Ovary (tissue), 9 donors: ENCODE results near the gene CFAP299. TPM values are rescaled to one million over a fixed set of nuclear protein-coding genes. Genes with fewer than 3 reads are reported as not detected.

Experiments
- DNase-seq, 5 donors: peaks; one replicate each; pipeline ENCODE4 v3.0.0-alpha.2; 2019 to 2020
- H3K27ac ChIP-seq, 2 donors: fragments of 200-600 bp; one replicate each; pipeline versions ENCODE4 v1.5.1 to v1.8.0; 2019 to 2022
- H3K27me3 ChIP-seq: fragments of 200-600 bp; one replicate; pipeline ENCODE4 v1.8.0; 2022
- H3K36me3 ChIP-seq: fragments of 200-600 bp; sonication (generic); one replicate; pipeline ENCODE4 v1.5.1; 2019
- H3K4me1 ChIP-seq: one replicate; pipeline ENCODE4 v1.8.1; 2013; ENCODE audit warnings: mild to moderate bottlenecking, moderate library complexity; ENCODE audit not compliant: insufficient read depth
- H3K4me3 ChIP-seq: fragments of 200-600 bp; sonication (generic); one replicate; pipeline ENCODE4 v1.5.1; 2017
- H3K9me3 ChIP-seq, 2 donors: fragments of 200-600 bp in 1 of 2; sonication (generic) in 1 of 2; one replicate each; pipeline versions ENCODE4 v1.5.1 to v1.8.1; 2013 to 2019; ENCODE audit warnings: mild to moderate bottlenecking in 1 of 2, moderate library complexity in 1 of 2
- EP300 ChIP-seq: sonication (generic); formaldehyde crosslinking; IDR thresholded peaks from one replicate; pipeline ENCODE4 v1.6.1; 2017; ENCODE audit warnings: antibody characterized with exemption
- POLR2A ChIP-seq: fragments of 450-650 bp; IDR thresholded peaks from one replicate; pipeline ENCODE4 v1.6.1; 2017; ENCODE audit warnings: antibody characterized with exemption, mild to moderate bottlenecking, moderate library complexity
- WGBS, 3 donors: extraction: QIAGEN DNeasy Blood & Tissue Kit in 1 of 3; methylation state at CpG; one replicate each; pipeline versions ENCODE4 v1.1.5 to v1.1.7; 2013 to 2017; 5-methylcytosine and 5-hydroxymethylcytosine counted together
- intact Hi-C, 4 donors: fragments of 100-400 bp; cut with DNase I; formaldehyde crosslinking; loops; one replicate each; pipeline versions ENCODE4 v1.11.0 to v1.15.1; 2022 to 2023
- polyA plus RNA-seq, 2 donors: library from polyadenylated mRNA; stranded (reverse); fragments of 200-250 nt in 1 of 2; fragments of 350-450 nt in 1 of 2; fragmentation: Illumina TruSeq in 1 of 2; extraction: RNeasy Lipid Tissue Mini Kit (QIAGEN cat#74804) in 1 of 2; gene quantifications; one replicate each; pipeline ENCODE4 v1.2.3, GENCODE V29; 2013 to 2014
- total RNA-seq, 7 donors: library from RNA; depleted of rRNA in 2 of 7; stranded (reverse); fragments of >200 nt in 2 of 7; fragmentation: NEBNext Ultra II Directional in 3 of 7; extraction: Animal tissue kit (Norgen Biotek cat#: 25700) in 3 of 7; gene quantifications; one replicate each; pipeline versions ENCODE4 v1.1.0 to v1.2.4, GENCODE V29; 2016 to 2023
- TF ChIP-seq, protein P1 (sequence below), 3 donors: fragments of 450-650 bp in 2 of 3; fragments of 200-600 bp in 1 of 3; IDR thresholded peaks; one replicate each; pipeline versions ENCODE4 v1.5.1 to v1.8.0; 2016 to 2022; ENCODE audit warnings: antibody characterized with exemption in 3 of 3, mild to moderate bottlenecking in 1 of 3
- donor health status: DM: no; HTN: no; CAD: no; lungs with moderate emphysema.
- donor health status: DM: no; HTN: no; CAD: no.
- donor health status: Bipolar disorder and iron deficiency.
- donor health status: DM: yes; HTN: yes; CAD: no.
- donor health status: DM: no; HTN: no; CAD: no.
- donor health status: DM: yes; HTN: yes; CAD: no.

Gene CFAP299
- total and polyA plus RNA-seq, 9 donors = 0.32 to 17.0 (median 0.97) TPM; not detected in 2

DNA sequence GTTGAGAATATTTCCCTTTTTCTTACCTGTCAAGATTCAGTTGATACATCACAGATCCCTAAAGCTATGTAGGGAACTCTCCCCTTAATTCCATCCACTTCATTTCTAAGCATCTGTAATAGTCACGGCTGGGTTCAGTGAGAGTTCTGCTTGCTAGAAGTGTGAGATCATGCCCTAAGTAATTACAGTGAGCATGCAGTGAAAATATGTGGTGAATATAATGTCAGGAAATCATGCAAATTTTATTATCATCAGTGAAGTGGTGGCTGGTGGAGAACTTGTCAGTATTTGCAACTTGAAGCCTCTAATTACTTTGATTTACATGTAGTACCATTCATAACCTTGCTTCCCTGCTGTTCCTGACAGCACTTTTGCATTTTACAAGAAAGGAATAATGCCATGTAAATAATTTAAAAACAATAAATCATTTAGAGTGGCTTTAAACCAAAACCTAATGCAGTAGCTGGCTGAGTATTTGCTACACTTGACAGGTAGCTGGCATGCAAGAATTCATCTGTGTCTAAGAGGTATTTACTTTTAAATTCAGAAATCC, 28.3 kb upstream of the CFAP299 start:
- 32 to 48% (median 39%) methylated on average over 1 of the region's 1 CpG for WGBS, 3 donors
- Histone ChIP-seq H3K36me3 (no peaks in the 10 kb centered on the region), H3K4me3 (no peak overlapping the region), H3K9me3 (no peaks in the 10 kb centered on the region), H3K27me3 (no peaks in the 10 kb centered on the region), H3K4me1 (no peaks in the 10 kb centered on the region), H3K27ac (no peak overlapping the region)
- intact Hi-C loops = no loop called here
- DNase-seq = no peak
- TF ChIP-seq, protein P1, sequence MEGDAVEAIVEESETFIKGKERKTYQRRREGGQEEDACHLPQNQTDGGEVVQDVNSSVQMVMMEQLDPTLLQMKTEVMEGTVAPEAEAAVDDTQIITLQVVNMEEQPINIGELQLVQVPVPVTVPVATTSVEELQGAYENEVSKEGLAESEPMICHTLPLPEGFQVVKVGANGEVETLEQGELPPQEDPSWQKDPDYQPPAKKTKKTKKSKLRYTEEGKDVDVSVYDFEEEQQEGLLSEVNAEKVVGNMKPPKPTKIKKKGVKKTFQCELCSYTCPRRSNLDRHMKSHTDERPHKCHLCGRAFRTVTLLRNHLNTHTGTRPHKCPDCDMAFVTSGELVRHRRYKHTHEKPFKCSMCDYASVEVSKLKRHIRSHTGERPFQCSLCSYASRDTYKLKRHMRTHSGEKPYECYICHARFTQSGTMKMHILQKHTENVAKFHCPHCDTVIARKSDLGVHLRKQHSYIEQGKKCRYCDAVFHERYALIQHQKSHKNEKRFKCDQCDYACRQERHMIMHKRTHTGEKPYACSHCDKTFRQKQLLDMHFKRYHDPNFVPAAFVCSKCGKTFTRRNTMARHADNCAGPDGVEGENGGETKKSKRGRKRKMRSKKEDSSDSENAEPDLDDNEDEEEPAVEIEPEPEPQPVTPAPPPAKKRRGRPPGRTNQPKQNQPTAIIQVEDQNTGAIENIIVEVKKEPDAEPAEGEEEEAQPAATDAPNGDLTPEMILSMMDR (IDR thresholded peaks at IDR 0.05) = no peak
- TF ChIP-seq POLR2A (no peak), EP300 (no peak)

DNA sequence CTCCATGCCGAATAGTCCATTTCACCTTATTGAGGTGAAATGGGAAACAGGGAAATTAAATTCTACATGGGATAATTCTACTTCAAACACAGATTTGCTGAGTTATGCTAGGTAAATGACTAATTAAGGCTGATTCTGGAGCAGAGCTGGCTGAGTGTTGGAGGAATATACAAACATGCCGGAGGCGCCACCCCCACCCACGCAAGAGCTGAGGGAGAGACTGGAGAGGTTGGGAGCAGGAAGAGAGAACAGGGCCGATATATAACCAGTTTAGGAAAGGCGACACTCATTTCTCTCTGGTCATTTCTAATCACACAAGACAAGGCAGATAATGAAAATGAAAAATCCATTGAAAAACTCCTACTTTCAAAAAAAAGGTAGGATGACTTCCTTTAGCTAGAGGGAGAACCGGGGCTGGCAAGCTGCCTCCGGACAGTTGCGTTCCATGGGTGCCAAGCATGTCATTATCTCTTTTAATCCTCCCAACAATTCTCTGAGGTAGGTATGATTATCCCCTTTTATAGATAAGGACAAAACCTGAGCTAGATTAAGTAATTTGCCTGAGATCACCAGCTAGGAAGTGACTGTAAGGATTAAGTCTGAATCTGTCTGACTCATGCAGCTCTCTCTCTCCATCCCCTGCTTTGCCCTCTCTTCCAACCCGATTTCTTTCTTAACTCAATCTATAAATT, 27.6 kb upstream of the CFAP299 start:
- Histone ChIP-seq H3K36me3 (no peaks in the 10 kb centered on the region), H3K27me3 (no peaks in the 10 kb centered on the region), H3K27ac (no peak overlapping the region), H3K9me3 (no peaks in the 10 kb centered on the region), H3K4me1 (no peaks in the 10 kb centered on the region), H3K4me3 (no peak overlapping the region)
- WGBS, 3 donors = 4 to 12% (median 8%) methylated on average over 10 of the region's 10 CpGs
- peak in 1 of 5 donors; percentile 22 for DNase-seq
- TF ChIP-seq, protein P1 (IDR thresholded peaks at IDR 0.05) = no peak
- TF ChIP-seq POLR2A = no peak
- TF ChIP-seq EP300 = no peak
- intact Hi-C loops = no loop called here

DNA sequence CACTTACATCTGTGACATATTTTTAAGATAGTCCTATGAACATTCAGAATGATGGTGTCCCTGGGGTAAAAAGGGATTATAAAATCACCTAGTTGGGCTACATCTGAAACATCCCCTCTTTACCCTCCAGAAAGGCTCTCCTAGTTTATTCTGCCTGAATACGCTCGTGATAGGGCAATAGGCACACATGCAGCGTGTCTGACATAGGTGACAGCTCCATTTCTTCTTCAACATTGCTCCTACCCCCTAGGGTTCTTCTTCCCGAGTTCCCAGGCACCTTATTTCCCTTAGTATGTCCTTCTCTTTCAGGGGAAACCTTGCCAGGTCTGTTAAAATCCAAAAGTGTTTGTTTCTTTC, 27.1 kb upstream of the CFAP299 start:
- Histone ChIP-seq H3K9me3 (no peaks in the 10 kb centered on the region), H3K36me3 (no peaks in the 10 kb centered on the region), H3K4me3 (no peak overlapping the region), H3K4me1 (no peaks in the 10 kb centered on the region), H3K27me3 (no peaks in the 10 kb centered on the region), H3K27ac (no peak overlapping the region)
- TF ChIP-seq EP300 (no peak), POLR2A (no peak)
- TF ChIP-seq, protein P1 (IDR thresholded peaks at IDR 0.05) = no peak
- WGBS, 3 donors = 68 to 70% (median 69%) methylated on average over 4 of the region's 4 CpGs
- intact Hi-C loops = no loop called here
- DNase-seq = no peak

DNA sequence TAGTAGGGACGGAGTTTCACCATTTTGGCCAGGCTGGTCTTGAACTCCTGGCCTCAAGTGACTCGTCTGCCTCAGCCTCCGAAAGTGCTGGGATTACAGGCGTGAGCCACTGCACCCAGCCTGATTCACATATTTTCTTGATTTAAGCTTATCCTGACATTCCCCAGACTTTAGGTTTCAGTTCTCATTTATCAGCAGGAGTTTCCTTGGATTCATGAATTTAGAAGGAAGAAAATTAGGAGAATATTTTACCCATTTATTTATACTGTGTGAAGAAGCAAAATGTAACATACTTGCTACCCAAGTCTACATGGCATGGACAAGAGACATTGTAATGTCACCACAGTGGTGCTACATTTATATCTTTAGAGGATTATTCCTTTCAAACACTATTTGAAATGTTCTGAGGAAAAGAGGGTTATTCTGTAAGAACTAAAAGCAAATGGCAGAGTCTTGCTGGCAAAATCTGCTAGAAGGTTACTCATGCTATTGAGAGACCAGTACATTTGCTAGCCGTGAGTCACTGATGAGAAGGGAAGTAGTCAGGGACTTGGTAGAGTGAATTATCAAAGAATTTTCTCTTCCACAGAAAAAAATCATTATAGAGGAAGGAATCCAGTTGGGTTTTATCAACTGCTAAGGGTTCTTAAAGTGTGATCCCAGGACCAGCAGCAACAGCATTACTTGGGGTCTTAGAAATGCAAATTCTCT, 26.1 kb upstream of the CFAP299 start:
- no peak for DNase-seq
- intact Hi-C loops = no loop called here
- 68 to 79% (median 76%) methylated on average over 5 of the region's 5 CpGs for WGBS, 3 donors

More for the DNA sequence above, 26.1 kb upstream of the CFAP299 start:
- Histone ChIP-seq H3K4me3 (no peak overlapping the region), H3K9me3 (no peaks in the 10 kb centered on the region), H3K4me1 (no peaks in the 10 kb centered on the region), H3K27me3 (no peaks in the 10 kb centered on the region), H3K27ac (no peak overlapping the region), H3K36me3 (no peaks in the 10 kb centered on the region)
- TF ChIP-seq, protein P1 (IDR thresholded peaks at IDR 0.05) = no peak
- no peak for TF ChIP-seq EP300
- TF ChIP-seq POLR2A = no peak
